CD4-positive, alpha-beta T cell treated with Interleukin-4 for 4 hours (primary cell): ENCODE measurements around the gene BEGAIN.

ENCODE experiments used
- DNase-seq: peaks from one replicate; pipeline ENCODE4 v3.0.0-alpha.2; 2020

Gene BEGAIN

DNA sequence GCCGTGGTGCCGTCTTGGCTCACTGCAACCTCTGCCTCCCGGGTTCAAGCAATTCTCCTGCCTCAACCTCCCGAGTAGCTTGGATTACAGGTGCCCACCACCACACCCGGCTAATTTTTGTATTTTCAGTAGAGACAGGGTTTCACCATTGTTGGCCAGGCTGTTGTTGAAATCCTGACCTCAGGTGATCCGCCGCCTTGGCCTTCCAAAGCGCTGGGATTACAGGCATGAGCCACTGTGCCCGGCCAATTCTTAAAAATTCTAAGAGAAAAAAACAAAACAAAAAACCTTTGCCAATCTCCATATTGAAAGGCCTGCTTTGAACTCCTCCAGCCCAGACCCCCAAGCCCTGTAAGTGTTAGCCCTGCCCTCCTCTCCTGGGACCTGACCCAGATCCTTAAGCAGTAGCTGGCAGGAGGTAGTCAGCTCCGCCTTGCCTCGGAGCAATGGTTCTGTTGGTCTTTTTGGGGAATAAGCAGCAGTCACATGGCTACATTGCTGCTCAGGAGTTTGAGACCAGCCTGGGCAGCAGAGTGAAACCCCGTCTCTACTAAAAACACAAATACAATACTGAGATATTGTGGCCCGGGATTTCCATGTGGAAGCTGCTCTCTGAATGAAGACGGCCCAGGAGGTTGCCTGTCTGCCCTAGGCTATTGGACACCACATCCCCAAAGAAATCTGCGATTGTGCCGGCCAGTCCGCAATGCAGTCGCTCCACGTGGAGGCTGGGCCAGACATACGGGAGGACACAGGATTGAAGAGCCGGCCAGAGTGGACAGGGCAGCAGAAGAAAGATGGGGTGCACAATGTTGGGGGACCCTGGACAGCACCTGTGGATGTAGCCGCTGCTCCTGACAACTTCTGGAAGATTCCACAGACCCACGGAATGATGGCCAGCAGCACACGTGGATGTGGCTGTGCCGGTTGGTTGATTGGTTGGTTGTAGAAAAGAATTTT lies 28.8 kb upstream of the BEGAIN start:
- no peak for DNase-seq

- DNase-seq: no peak
Observed at GRCh38 chr14:100614803-100615202, 27.6 kb upstream of the BEGAIN start.

GRCh38 chr14:100612986-100613385 lies 25.8 kb upstream of the BEGAIN start:
- no peak for DNase-seq

DNA sequence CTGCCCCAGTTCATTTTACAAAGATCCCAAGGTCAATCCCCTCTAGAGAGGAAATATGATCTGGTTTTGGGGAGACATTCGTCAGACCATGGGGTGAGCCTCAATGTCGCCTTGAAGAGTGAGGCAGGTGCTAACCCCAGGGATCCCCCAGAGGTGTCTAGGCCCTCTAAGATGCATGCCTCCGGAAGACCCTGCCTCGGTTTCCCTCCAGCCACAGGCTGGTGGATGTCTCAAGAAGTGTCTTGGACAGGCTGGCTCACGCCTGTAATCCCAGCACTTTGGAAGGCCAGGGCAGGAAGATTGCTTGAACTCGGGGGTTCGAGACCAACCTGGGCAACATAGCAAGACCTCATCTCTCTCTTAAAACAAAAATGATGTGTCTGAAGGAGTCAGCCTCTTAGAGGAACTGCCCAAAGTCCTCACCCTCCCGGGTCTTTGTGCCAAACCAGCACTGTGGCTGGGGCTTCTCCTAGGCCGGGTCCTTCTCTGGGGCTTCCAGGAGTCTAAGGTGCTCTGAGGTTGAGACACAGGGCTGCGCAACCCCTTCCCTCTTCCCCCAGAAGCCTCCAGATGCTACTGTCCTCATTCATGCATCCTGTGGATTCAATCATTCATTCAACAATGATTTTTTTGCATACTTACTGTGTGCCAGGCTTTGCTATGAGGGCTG lies 24.7 kb upstream of the BEGAIN start:
- DNase-seq: no peak

DNA sequence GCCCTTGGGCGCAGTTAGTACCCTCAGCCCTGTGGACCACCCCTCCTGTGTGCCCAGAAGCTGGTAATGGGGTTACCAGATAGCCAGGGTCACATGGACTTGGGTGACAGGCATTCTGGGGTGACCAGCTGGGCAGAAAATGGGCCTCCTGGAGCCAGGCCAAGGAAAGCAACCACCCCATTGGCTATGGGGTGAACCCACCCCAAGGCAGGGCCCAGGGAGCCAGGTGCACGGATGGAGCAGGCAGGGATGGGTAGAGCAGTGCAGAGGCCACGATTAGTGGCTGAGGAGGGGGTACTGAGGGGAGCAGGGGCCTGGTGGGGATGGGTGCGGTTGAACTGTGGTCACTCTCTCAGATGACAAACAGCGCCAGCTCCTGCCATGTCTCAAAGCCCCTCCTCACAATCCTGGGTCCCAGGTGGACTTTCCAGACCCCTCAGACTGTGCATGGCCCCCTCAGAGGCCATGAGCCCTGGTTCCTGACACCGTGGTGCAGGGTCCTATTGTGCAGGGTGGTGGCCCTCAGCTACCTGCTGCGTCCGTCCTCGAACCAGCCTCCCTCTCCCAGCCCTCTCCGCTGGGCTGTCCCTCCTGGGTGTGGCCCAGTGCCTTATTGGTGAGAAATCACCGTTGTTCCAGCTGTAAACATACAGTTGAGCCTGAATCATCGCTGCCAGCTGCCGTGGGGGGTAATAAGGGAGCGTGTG lies 23.4 kb upstream of the BEGAIN start:
- no peak for DNase-seq

DNA sequence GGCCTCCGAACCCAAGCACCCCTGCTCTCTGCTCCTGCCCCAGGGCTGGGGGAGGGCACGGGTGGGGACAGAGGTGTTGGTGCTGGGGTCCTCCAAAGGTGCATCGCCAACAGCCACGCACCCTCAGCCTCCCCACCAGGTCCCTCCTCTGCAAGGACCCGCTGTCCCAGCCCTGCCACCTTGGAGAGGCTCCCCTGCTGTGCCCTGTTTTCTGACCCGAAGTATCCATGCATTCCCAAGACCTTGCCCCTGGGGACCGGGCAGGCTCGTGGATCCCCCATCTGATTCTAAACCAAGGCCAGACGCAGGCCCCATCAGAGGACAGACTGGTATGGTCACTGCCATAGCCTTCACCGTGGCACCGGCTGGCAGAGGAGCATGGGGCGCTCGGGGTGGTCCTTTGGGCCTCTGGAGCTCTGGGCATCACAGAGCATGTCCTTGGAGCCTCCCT lies 22.7 kb upstream of the BEGAIN start:
- no peak for DNase-seq

GRCh38 chr14:100609331-100609870 lies 22.2 kb upstream of the BEGAIN start:
- no peak for DNase-seq

DNA sequence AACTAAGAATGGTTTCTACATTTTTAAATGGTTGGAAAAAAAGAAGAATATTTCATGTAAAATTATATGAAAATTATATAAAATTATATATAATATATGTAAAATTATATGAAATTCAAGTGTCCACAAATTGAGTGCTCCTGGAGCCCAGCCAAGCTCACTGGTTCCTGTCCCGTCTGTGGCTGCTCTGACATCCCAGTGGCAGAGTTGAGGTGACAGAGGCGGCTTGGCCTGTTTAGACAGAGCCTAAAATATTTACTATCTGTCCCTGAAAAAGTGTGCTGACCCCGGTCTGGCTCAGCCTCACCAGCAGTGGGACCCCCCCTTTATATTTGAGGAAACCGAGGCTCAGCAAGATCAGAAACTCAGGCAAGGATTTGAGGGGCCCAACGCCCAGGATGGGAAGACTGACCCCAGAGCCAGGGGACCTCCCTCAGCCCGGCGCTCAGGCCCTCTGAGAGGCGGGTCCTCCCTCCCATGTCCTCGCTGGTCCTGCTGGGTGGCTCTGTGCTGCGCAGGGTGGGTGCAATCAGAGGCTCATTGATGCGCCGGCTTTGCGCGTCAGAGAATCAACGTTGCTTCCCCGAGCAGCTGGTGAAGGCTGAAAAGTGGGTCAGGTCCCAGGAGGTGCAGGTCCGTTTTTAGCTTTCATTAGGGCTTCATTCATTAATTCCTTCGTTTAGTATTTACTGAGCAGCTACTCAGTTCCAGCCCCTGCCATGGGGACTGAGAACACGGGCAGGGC lies 21.5 kb upstream of the BEGAIN start:
- no peak for DNase-seq

DNA sequence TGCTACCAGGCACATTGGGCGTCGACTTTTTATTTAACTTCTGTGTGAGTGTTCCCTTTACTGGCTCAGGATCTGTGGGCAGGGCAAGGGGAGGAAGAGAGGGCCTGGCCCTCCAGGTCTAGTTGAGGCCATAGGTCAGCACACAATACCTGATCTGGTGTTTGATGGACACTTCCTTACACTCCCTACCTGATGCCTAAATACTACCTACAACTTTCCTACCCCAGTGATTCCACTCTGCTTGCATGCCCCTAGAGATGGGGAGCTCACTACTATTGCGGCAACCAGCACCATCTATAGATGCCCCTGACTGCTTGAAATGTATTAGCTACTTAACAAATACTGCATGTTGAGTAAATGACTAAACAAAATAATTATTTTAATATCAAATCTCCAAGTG lies 20.8 kb upstream of the BEGAIN start:
- no peak for DNase-seq

DNA sequence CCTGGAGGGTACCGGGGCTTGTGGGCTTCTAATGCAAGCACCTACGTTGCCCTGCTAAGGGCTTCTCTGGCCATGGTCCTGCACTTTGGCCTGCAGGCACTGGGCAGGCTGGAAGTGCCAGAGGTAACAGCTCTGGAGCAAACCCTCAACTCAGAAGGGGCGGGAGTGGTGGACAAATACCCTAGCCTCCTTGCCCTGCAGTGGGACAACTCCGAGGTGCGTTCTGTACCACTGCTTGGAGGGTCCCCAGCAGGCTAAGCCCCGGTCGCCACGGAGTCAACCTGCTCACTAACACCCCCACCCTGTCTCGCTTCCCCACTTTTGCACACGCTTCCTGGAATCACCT lies 20.4 kb upstream of the BEGAIN start:
- DNase-seq: no peak

- DNase-seq: no peak
Observed at GRCh38 chr14:100606687-100607610, 19.7 kb upstream of the BEGAIN start.

DNA sequence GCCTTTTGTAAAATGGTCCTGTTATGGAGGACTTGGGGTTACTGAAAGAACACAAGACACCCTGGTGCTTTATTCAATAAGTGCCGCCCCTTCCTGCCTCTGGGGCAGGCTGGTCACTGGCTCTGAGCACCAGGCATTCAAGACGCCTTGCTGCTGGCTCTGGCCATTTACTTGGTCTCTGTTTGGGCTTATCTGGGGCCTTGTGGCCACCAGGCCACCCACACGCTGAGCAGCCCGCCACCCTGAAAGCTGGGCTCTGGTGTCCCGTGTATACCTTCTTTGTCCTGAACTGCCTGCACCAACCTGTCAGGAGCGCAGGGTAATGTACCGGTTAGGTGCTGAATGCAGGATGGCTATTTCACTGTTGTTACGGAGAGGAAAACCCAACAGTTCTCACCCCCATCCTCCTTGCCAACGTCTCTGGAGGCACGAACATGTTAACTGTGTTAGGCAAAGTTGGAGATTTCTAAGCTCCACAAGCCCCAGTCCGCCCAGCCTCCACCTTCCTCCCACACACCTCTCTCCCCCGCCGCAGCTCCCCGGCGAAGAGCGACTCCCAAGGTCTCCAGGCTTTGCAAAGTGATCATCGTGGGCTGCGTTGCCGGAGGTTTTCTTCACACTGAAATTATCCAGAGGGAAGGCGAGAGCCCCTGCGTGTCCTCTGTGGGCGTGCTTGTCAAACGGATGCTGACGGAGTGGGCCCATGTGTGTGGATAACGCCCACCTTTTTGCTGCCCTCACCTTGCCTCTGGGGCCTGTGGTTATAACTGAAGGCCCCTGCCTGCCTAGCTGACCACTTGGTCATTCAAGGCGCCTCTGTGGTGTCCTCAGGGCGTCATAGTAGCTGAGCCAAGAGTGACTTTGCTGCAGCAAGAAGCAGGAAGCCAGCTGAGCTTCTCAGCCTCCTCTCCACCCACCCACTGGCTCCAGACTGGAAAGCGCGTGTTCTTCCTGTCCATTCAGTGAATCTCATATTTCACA lies 18.8 kb upstream of the BEGAIN start:
- no peak for DNase-seq

DNA sequence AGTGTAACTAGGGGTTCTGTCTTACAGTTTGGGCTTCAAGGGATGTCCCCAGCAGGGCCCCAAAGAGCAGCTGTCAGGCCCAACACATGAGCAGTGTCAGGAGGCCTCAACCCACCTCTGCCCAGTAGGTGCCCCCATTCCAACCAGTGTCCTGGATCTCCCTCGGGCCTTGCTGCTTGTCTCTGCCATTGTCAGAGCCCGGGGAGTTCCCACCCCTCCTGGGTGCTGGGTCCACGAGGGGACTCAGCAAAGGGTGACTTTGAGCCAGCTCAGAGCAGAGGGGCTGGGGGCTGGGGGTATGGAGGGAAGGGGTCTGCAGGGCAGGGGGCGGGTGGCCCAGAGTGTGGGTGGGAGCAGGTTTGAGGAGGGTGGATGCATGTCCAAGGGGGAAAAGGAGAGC lies 18.0 kb upstream of the BEGAIN start:
- no peak for DNase-seq

DNA sequence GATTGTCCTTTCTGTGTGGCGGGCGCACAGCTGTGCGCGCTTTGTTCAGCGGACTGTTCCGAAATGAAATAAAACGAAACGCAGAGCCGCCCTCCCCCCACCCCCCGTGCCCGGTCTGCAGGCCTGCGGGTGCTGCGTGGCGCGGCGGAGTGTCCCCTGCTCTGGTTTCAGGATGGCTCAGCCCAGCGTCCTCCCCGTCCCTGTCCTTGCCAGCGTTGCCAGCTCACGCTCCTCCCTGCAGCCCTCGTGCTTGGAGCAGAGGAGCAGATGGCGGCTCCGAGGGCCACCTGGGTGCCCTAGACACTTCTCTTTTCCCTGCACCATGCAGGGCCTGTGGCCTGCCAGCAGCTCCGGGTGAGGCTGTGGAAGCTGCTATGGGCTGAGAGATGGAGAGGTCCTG lies 17.5 kb upstream of the BEGAIN start:
- no peak for DNase-seq

DNA sequence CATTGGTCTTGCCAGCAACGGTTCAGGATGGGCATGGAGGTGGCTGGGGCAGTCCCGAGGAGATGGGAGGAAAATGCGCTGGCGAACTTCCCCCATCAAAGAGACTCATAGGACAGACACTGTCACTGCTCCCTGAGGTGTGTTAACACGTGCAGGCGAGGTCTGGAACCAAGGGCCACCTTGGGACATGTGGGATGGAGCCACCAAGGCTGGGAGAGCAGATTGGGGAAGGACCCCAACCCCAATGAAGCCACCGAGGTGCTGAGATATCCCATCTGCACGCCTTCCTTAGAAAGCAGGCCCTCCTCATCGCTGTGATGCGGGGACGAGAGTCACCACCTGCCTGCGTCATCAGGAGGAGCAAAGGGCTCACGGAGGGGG lies 16.9 kb upstream of the BEGAIN start:
- DNase-seq: no peak

GRCh38 chr14:100603341-100604120 lies 16.3 kb upstream of the BEGAIN start:
- no peak for DNase-seq

- no peak for DNase-seq
Observed at GRCh38 chr14:100602621-100603230, 15.5 kb upstream of the BEGAIN start.

GRCh38 chr14:100601914-100602313 lies 14.7 kb upstream of the BEGAIN start:
- DNase-seq: no peak

DNA sequence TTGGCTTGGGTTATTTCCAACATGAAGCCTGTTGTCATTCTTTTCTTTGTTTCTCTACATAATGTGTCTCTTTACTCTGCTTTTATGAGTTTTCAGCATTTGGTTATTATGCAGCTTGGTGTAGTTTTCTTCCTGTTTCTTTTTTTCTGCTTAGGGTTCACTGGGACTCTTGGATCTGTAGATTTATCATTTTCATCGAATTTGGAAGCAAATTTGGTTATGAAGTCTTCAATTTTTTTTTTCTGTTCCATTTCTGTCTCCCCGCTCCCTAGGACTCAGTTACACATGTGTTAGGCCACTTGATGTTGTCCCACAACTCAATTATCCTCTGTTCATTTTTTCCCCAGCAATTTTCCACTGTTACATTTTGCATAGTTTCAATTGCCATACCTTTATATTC lies 13.8 kb upstream of the BEGAIN start:
- no peak for DNase-seq
